Activated CD4-positive, alpha-beta T cell treated with anti-CD3 and anti-CD28 coated beads, Interleukin-2, amount 50 U/mL, for 48 hours (primary cell): ENCODE measurements around the gene EGFL7.

Experiments
- DNase-seq, 2 experiments: peaks; one replicate each; pipeline ENCODE4 v3.0.0-alpha.2; 2020

EGFL7 gene

GRCh38 chr9:136662326-136662655, 425 bp upstream of the EGFL7 start:
- no peak for DNase-seq

- no peak for DNase-seq
Measured at GRCh38 chr9:136664000-136664915, 1.5 kb downstream of the EGFL7 start.

GRCh38 chr9:136665111-136665703, 2.5 kb downstream of the EGFL7 start:
- DNase-seq, result peak; percentile 18 to 32

- DNase-seq, result peak; percentile 27 to 28
Measured at GRCh38 chr9:136665704-136666371, 3.1 kb downstream of the EGFL7 start.

- no peak for DNase-seq
Measured at GRCh38 chr9:136666372-136667213, 3.9 kb downstream of the EGFL7 start.

- DNase-seq, result no peak
Measured at GRCh38 chr9:136667214-136667939, 4.7 kb downstream of the EGFL7 start.

- no peak for DNase-seq
Measured at GRCh38 chr9:136667940-136668760, 5.4 kb downstream of the EGFL7 start.

- no peak for DNase-seq
Measured at GRCh38 chr9:136668983-136669790, 6.5 kb downstream of the EGFL7 start.

GRCh38 chr9:136669791-136670464, 7.2 kb downstream of the EGFL7 start:
- no peak for DNase-seq

GRCh38 chr9:136670576-136671253, 8.0 kb downstream of the EGFL7 start:
- DNase-seq, result no peak

- no peak for DNase-seq
Measured at GRCh38 chr9:136671254-136671614, 8.5 kb downstream of the EGFL7 start.

GRCh38 chr9:136671646-136672430, 9.1 kb downstream of the EGFL7 start:
- peak; percentile 45 to 55 for DNase-seq

- no peak for DNase-seq
Measured at GRCh38 chr9:136672431-136673087, 9.8 kb downstream of the EGFL7 start.

- DNase-seq, result no peak
Measured at GRCh38 chr9:136673088-136673974, 10.6 kb downstream of the EGFL7 start.

- no peak for DNase-seq
Measured at GRCh38 chr9:136673975-136674785, 11.5 kb downstream of the EGFL7 start.

- DNase-seq, result no peak
Measured at GRCh38 chr9:136674786-136675349, 12.2 kb downstream of the EGFL7 start.
